ENCODE measurements around the gene SLC30A7. TPM values are rescaled to one million over a fixed set of nuclear protein-coding genes. Genes with fewer than 3 reads are reported as not detected.
A peak's percentile ranks its signal among the peaks of the same experiment; 100 is the strongest.

The SLC30A7 gene
- total RNA-seq, 2 experiments from 2014 or later: 21.6 to 21.7 TPM

GRCh38 chr1:101002551-101002950, 106.7 kb downstream of the SLC30A7 start:
- ChIA-PET CTCF (interaction anchor here (1.0 kb wide), 1 partner anchor 236 kb away, joined by 3 read pairs; no protein-coding TSS in a partner anchor), POLR2A (interaction anchor here (0.6 to 1.6 kb wide), 4 partner anchors 9 to 255 kb away, joined by 3 to 5 read pairs (median 4); partner anchors contain the start of gene S1PR1)
- H3K36me3 ChIP-seq (ENCODE audit: insufficient read depth, low read length): peaks cover 5% of the 10 kb centered on the region
- DNase-seq (peak in 3 of 14 experiments; percentile 20 to 46 (median 34)), ATAC-seq (ENCODE audit: poor library complexity) (no peak)
- intact Hi-C loops (cut with DNase I, micrococcal nuclease): no loop called here
- no peaks in the 10 kb centered on the region for H3K9me3 ChIP-seq (ENCODE audit: control insufficient read depth in 1 of 2, insufficient read depth in 1 of 2, low read length in 2 of 2)
- H3K27ac ChIP-seq (ENCODE audit: low read depth in 1 of 2, low read length in 2 of 2): no peak overlapping the region
- no peak for TF ChIP-seq CTCF (IDR thresholded peaks at IDR 0.05)
- Mint-ChIP-seq H3K27ac (peak overlapping the region; percentile 57), H3K4me1 (ENCODE audit: low read depth) (peaks cover 76% of the 10 kb centered on the region), H3K36me3 (ENCODE audit: low read depth) (peaks cover 49% of the 10 kb centered on the region), H3K27me3 (no peaks in the 10 kb centered on the region), H3K9me3 (no peaks in the 10 kb centered on the region), H3K4me3 (no peak overlapping the region)
- H3K4me3 ChIP-seq (ENCODE audit: low read length): no peak overlapping the region
- peaks cover 17% of the 10 kb centered on the region for H3K4me1 ChIP-seq (ENCODE audit: insufficient read depth, low read length)
- no peaks in the 10 kb centered on the region for H3K27me3 ChIP-seq (ENCODE audit: control insufficient read depth in 1 of 2, insufficient read depth in 2 of 2, low read length in 2 of 2)

GRCh38 chr1:101003012-101003650, 107.2 kb downstream of the SLC30A7 start:
- intact Hi-C loops (cut with DNase I, micrococcal nuclease): no loop called here
- no peaks in the 10 kb centered on the region for H3K27me3 Mint-ChIP-seq

GRCh38 chr1:101004061-101004460, 108.2 kb downstream of the SLC30A7 start:
- ChIA-PET POLR2A (interaction anchor here (0.7 to 1.1 kb wide), 2 partner anchors 8 to 15 kb away, joined by 3 to 4 read pairs; no protein-coding TSS in a partner anchor), CTCF (interaction anchor here (0.9 to 2.6 kb wide), 3 partner anchors 8 to 284 kb away, joined by 3 to 6 read pairs (median 3); no protein-coding TSS in a partner anchor)
- Mint-ChIP-seq H3K27me3 (no peaks in the 10 kb centered on the region), H3K36me3 (ENCODE audit: low read depth) (peaks cover 49% of the 10 kb centered on the region), H3K4me1 (ENCODE audit: low read depth) (peaks cover 80% of the 10 kb centered on the region), H3K4me3 (no peak overlapping the region), H3K9me3 (no peaks in the 10 kb centered on the region), H3K27ac (peak overlapping the region; percentile 57)
- Histone ChIP-seq H3K4me1 (ENCODE audit: insufficient read depth, low read length) (peaks cover 17% of the 10 kb centered on the region), H3K27me3 (ENCODE audit: control insufficient read depth in 1 of 2, insufficient read depth in 2 of 2, low read length in 2 of 2) (no peaks in the 10 kb centered on the region), H3K27ac (ENCODE audit: low read depth in 1 of 2, low read length in 2 of 2) (peak overlapping the region in 1 of 2 donors; percentile 14), H3K9me3 (ENCODE audit: control insufficient read depth in 1 of 2, insufficient read depth in 1 of 2, low read length in 2 of 2) (no peaks in the 10 kb centered on the region), H3K36me3 (ENCODE audit: insufficient read depth, low read length) (peaks cover 5% of the 10 kb centered on the region), H3K4me3 (ENCODE audit: low read length) (no peak overlapping the region)
- ATAC-seq (ENCODE audit: poor library complexity): peak; percentile 36
- peak in 2 of 14 experiments; percentile 14 for DNase-seq
- intact Hi-C loops (cut with DNase I, micrococcal nuclease): no loop called here
- TF ChIP-seq CTCF (IDR thresholded peaks at IDR 0.05): no peak

More at GRCh38 chr1:101003012-101003650, 107.2 kb downstream of the SLC30A7 start:
- Mint-ChIP-seq H3K9me3 (no peaks in the 10 kb centered on the region), H3K4me1 (ENCODE audit: low read depth) (peaks cover 74% of the 10 kb centered on the region), H3K4me3 (no peak overlapping the region), H3K36me3 (ENCODE audit: low read depth) (peaks cover 47% of the 10 kb centered on the region), H3K27ac (peak overlapping the region; percentile 57)
- Histone ChIP-seq H3K4me3 (ENCODE audit: low read length) (no peak overlapping the region), H3K9me3 (ENCODE audit: control insufficient read depth in 1 of 2, insufficient read depth in 1 of 2, low read length in 2 of 2) (no peaks in the 10 kb centered on the region), H3K36me3 (ENCODE audit: insufficient read depth, low read length) (peaks cover 5% of the 10 kb centered on the region), H3K27ac (ENCODE audit: low read depth in 1 of 2, low read length in 2 of 2) (no peak overlapping the region), H3K4me1 (ENCODE audit: insufficient read depth, low read length) (peaks cover 17% of the 10 kb centered on the region), H3K27me3 (ENCODE audit: control insufficient read depth in 1 of 2, insufficient read depth in 2 of 2, low read length in 2 of 2) (no peaks in the 10 kb centered on the region)
- no peak for TF ChIP-seq CTCF (IDR thresholded peaks at IDR 0.05)
- POLR2A ChIA-PET: interaction anchor here (0.9 to 1.6 kb wide), 4 partner anchors 10 to 233 kb away, joined by 3 to 5 read pairs (median 4); partner anchors contain the start of gene S1PR1
- CTCF ChIA-PET: interaction anchor here (0.9 to 1.0 kb wide), 2 partner anchors 67 to 235 kb away, joined by 3 read pairs; no protein-coding TSS in a partner anchor
- ATAC-seq (ENCODE audit: poor library complexity) (no peak), DNase-seq (no peak)

All from CD4-positive, alpha-beta T cell (primary cell).